HG02798 (cell line): ENCODE measurements around the gene HSD11B1L.
"Not testable (repeated sequence)": the region's sequence is repeated elsewhere in the genome, so short reads cannot be mapped to it uniquely, and the experiment has no call there.

Experiments used
- ATAC-seq: cut with Tn5 transposase; IDR thresholded peaks from one replicate; pipeline ENCODE4 v1.9.1; 2021; ENCODE audit warnings: mild to moderate bottlenecking; ENCODE audit not compliant: unreplicated experiment, poor library complexity

Gene HSD11B1L

GRCh38 chr19:5686326-5686646 lies 5.5 kb downstream of the HSD11B1L start:
- ATAC-seq, result no peak

- ATAC-seq, result peak; percentile 59
Observed at GRCh38 chr19:5686647-5687359, 6.0 kb downstream of the HSD11B1L start.

- no peak for ATAC-seq
Observed at GRCh38 chr19:5687360-5688198, 6.8 kb downstream of the HSD11B1L start.

- ATAC-seq, result not testable (repeated sequence)
Observed at GRCh38 chr19:5688262-5688881, 7.5 kb downstream of the HSD11B1L start.

- peak; percentile 64 for ATAC-seq
Observed at GRCh38 chr19:5690125-5690954, 9.5 kb downstream of the HSD11B1L start, which contains the start of gene RPL36. Gene RPL36 (plus strand): TSS chr19:5690295. CDS start chr19:5690508, 213 bp downstream.

- ATAC-seq, result no peak
Observed at GRCh38 chr19:5690955-5691821, 10.4 kb downstream of the HSD11B1L start.

GRCh38 chr19:5691822-5692722 lies 11.2 kb downstream of the HSD11B1L start:
- ATAC-seq, result no peak

- ATAC-seq, result no peak
Observed at GRCh38 chr19:5692723-5693194, 11.9 kb downstream of the HSD11B1L start.

GRCh38 chr19:5693195-5694166 lies 12.7 kb downstream of the HSD11B1L start:
- no peak for ATAC-seq

- ATAC-seq, result no peak
Observed at GRCh38 chr19:5694167-5694955, 13.5 kb downstream of the HSD11B1L start.

GRCh38 chr19:5694956-5695648 lies 14.3 kb downstream of the HSD11B1L start:
- ATAC-seq, result no peak

- ATAC-seq, result no peak
Observed at GRCh38 chr19:5695649-5696195, 14.9 kb downstream of the HSD11B1L start.

- no peak for ATAC-seq
Observed at GRCh38 chr19:5696196-5697021, 15.6 kb downstream of the HSD11B1L start.

- no peak for ATAC-seq
Observed at GRCh38 chr19:5697022-5697889, 16.4 kb downstream of the HSD11B1L start.
